ENCODE results near the gene PGM2.

PGM2 gene

GRCh38 chr4:37904824-37905223 lies 78.3 kb downstream of the PGM2 start:
- DNase-seq = no peak

- DNase-seq = no peak
These were observed 79.2 kb downstream of the PGM2 start for GRCh38 chr4:37905533-37906169.

- DNase-seq = no peak
These were observed 82.2 kb downstream of the PGM2 start for GRCh38 chr4:37908488-37909331.

- DNase-seq = no peak
These were observed 83.0 kb downstream of the PGM2 start for GRCh38 chr4:37909332-37910090.

GRCh38 chr4:37910091-37910486 lies 83.6 kb downstream of the PGM2 start:
- DNase-seq = no peak

All from bone marrow (tissue), 2 donors.